Activated CD4-positive, alpha-beta T cell treated with anti-CD3 and anti-CD28 coated beads for 24 hours (primary cell): ENCODE results near the gene NFATC4.
"Not testable (repeated sequence)": the region's sequence is repeated elsewhere in the genome, so short reads cannot be mapped to it uniquely, and the experiment has no call there.

Source experiments
- DNase-seq, 2 donors: peaks; one replicate each; pipeline ENCODE4 v3.0.0-alpha.2; 2020; ENCODE audit warnings: low read depth in 2 of 2

The NFATC4 gene

DNA sequence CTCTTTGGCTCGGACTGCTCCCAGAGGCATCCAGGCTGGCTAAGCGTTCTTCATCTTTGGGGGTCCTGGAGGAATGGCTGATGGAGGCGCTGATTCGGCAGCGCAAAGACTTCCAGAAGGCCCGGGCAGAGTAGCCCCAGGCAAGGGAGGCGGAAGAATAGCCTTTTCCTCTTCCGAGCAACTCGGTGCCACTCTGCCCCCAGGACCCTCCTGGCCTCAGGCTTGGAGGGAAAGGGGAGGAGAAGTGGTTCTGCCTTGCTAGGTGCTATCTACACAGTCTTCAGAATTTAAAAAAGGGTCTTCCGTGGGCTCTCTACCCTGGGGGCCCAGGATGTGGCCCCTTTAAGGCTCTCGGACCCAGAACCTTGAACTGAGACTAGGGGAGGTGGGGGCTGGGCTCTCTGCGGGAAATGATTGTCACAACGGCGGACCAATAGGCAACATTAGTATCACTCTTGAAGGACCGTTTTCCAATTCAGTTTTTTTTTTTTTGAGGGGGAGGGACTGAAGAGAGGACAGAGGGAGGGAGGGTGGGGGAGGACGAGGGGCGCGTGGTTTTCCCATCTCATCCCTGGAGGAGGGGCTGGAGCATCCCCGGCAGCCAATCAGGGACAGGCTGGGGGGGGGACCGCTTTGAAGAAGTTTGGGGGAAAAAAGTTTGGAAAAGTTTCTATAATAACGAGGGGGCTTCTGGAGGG, at the start of gene NFATC4:
Gene NFATC4, plus strand, starts transcription at position 671 of the 698 bp plus-strand sequence. CDS start 157 bp downstream, outside the sequence.
- no peak for DNase-seq

DNA sequence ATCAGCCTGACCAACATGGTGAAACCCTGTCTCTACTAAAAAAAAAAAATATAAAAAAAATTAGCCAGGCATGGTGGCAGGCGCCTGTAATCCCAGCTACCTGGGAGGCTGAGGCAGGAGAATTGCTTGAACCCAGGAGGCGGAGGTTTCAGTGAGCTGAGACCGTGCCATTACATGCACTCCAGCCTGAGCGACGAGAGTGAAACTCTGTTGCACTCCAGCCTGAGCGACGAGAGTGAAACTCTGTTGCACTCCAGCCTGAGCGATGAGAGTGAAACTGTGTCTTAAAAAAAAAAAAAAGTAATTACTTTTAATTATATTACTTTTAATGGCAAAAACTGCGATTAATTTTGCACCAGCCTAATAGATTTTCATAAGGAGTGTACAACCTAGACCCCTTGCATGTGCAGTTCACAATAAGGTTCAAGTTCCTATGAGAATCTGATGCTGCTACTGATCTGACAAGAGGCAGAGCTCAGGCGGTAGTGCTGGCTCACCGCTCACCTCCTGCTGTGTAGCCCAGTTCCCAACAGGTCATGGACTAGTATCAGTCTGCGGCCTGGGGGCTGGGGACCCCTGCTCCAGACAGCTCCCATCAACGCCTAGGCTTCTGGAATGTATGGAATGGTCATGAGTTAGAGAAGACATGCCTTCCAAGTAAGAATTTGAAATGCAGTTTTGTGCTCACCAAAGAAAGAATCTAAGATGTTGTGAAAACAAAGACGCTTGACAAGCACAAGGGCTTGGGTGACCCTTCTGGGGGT, 46.6 kb upstream of the NFATC4 start:
- no peak for DNase-seq

DNA sequence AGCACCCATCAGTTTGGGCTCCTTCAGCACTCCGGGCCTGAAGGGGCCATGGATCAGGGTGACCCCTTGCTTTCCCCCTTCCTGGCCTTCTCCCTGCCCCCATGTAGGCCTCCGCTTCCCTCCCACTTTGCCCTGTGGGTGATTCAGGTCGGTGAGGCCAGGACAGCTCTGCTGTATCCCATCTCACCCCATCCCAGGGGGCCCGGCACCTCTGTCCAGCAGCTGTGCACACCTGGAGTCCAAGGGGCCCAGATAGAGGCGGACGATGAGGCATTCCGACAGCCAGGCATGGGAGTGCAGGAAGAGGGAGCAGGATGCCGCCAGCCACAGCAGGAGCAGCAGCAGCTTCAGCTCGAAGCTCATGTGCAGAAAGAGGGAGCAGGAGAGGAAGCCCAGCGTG, 45.3 kb upstream of the NFATC4 start:
- DNase-seq: no peak

DNA sequence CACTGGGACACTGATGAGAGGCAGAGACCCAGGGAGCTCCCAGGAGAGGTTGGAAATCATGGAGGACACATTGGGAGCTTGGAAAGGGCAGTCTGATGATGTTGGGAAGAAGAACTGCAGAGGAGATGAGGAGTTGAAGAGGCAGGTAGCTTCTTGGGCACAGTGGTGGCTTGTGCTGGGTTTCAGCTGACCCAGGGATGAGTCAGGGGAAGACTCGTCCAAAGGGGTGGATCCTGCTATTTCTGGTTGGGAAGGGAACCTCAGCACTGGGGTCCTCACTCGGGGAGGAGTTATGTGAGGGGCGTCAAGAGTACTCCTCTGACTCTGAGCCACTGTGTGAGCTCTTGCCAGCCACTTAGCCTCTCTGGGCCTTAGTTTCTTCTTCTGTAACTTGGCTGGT, 44.6 kb upstream of the NFATC4 start:
- DNase-seq: no peak

DNA sequence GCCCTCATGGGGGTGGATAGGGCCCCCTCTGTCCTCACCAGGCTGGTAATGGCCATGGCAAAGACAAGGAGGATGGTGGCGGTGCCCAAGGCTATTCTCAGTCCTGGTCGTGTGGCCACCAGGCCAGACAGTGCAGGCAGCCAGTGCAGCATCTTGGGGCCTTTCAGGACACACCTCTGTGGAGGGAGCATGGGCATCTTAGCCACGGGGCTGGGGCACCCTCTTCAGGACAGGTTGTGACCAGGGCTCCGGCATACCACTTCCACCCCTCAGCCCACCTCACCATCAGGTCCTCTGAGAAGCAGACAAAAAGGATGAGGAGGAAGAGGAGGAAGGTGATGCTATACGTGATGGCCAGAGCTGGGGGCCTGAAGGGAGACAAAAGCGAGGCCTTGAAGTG, 44.0 kb upstream of the NFATC4 start:
- DNase-seq: no peak

DNA sequence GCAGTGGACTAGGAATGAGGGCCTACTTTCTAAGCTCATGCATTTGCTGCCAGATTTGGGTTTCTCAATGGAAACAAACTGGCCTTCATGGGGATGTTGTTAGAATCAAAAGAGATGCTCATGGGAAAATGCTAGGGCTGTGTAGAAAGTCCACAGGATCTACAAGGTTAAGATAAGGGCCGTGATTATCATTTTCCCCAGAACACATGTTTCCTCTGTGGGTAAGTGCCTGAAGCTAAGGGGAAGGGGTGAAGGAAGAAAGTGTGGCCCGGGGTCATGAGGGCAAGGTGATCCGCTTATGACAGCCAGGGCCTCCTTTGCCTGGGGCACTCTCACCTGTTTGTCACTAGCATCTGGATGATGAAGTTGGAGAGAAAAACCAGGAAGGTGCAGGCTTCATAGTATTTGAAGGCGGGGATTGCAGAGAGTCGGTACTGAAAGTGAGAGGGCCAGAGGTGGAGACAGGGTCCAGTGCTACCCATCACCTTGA, 42.9 kb upstream of the NFATC4 start:
- DNase-seq: no peak

DNA sequence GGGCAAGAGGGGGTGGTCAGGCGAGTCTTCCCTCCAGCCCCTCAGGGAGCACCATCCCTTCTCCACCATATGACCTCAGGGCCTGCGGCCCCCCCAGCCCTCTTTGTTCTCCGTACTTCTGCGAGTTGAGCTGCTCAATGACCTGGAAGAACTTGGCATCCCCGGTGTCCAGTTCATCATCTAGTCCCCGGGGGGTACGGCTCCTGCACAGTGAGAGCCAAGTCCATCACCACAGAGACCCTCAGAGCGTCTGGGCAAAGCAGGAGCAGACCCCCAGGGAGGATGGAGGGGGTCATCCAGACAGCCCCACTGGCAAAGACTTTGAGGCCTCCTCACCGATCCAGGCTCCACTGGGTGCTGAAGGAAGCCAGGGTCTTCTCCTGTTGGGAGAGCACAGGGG, 42.0 kb upstream of the NFATC4 start:
- DNase-seq: no peak

DNA sequence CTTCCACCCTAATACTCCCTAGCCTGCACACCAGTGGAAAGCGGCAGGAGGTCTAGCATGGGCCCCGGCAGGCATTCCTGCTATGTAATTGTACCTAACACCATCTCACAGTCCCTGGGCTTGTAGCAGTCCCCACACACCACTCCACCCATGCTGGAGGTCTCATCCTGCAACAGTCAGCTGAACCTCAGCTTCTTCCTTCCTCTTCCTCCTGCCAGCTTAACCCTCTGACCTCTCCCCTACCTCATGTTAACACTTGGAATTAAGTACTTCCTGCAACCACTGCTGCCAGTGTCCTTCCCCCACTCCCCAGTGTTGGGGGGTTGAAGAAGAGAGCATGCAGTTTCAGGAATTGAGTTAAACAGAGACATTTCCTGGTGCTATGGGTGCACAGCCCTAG, 40.7 kb upstream of the NFATC4 start:
- no peak for DNase-seq

DNA sequence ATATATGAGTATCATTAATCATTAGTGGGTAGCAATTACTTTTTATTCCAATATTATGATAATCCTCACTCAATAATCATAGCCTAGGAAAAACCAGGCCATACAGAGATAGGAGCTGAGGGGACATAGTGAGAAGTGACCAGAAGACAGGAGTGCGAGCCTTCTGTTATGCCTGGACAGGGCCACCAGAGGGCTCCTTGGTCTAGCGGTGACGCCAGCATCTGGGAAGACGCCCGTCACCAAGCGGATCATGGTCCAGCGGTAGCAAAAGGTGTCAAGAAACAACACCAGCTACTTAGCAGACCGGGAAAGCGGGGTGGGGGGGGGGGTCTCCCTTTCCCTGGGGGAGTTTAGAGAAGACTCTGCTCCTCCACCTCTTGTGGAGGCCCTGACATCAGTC, 40.1 kb upstream of the NFATC4 start:
- not testable (repeated sequence) for DNase-seq

DNA sequence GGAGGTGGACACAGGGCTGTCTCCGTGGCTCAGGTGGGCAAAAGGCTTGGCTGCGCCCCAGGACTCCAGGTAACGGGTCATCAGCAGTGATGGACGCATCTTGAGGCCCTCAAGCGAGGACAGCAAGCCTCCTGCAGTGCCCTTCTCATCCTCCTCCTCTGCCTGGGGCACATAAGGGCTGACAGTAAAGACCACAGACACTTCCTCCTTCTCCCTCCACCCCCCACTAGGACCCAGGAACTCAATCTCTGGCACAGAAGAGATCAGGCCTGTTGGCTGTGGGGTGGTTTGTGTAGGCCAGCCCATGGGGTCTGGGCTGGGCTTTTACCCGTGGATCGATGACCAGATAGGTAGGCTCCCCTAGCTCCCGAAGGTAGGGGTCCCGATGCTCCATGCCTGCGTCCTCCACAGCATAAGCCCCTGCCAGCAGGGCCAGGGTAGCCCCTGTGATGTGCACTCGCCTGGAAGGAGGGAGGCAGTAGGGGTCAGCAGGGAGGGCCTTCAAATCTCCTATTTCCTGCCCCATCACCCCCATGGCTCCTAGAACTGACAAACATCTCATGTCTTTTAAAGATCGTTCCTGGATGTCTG, 38.8 kb upstream of the NFATC4 start:
- DNase-seq: no peak

DNA sequence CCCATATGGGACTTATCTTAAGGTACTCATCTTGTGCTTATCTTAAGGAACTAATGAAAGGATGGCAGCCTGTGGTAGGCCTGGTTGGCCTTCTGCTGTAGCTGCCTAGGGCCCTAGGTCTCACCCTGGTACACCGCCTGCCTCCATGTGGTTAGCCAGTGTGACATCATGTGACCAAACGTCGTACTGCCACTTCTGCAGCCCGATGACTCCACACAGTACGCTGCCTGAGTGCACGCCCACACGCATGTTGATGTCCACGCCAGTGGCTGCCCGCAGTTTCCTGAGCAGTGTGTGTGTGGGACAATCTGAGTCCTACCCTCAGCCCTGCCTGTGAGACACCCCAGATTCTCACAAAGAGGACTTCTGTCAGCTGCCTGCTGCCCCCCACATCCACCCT, 38.2 kb upstream of the NFATC4 start:
- DNase-seq: no peak

DNA sequence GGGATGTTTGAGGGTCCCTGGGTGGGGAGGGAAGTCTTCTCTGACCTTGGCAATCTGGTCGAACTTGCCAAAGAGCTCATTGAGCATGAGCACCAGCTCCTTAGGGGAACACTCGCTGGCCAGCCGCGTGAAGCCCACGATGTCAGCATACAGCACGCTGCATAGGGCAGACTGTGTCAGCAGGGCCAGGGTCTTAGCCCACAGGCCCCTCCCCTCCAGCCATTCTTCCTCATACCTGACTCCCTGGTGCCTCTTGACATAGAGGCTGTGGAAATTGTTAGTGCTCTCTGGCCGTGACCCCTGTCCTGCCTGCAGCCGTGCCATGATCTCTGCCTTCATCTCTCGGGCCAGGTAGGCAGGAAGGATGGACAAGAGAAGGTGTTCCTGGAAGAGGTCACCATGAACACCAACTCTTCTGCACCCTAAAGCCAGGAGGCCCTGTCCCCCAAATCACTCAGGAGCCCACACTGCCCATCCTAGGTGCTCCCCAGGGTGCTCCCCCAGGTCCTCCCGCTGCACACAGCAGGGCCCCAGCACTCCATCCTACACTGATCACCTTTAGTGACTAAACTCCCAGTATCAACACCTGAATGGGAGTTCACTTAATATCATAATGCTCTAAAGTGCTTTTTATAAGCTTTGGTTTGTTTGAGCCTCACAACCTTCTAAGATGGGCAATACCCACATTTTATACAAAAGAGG, 36.9 kb upstream of the NFATC4 start:
- no peak for DNase-seq

DNA sequence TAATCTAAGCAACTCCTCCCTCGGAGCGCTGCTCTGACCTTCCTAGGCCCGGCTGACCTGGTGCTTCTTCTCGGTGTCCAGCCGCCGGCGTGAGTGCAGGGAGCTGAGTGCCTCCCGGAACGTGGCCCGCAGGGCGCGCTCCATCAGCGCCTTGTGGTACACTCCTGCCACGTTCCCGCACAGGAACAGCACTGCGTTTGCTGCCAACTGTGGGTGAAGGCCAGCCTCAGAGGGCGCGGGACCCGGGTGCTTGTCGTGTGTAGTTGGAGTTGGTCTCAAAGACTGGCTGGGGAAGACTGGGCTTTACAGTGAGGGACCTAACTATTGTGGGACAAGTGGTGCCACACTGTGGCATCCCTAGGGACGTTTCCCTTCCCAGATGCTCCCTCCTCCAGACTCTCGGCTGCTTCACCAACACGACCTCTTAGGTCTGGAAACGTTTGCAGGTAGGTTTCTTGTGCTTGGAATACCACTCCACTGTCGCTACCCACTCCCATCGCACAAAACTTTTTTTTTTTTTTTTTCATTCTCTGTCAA, 36.2 kb upstream of the NFATC4 start:
- DNase-seq: no peak

DNA sequence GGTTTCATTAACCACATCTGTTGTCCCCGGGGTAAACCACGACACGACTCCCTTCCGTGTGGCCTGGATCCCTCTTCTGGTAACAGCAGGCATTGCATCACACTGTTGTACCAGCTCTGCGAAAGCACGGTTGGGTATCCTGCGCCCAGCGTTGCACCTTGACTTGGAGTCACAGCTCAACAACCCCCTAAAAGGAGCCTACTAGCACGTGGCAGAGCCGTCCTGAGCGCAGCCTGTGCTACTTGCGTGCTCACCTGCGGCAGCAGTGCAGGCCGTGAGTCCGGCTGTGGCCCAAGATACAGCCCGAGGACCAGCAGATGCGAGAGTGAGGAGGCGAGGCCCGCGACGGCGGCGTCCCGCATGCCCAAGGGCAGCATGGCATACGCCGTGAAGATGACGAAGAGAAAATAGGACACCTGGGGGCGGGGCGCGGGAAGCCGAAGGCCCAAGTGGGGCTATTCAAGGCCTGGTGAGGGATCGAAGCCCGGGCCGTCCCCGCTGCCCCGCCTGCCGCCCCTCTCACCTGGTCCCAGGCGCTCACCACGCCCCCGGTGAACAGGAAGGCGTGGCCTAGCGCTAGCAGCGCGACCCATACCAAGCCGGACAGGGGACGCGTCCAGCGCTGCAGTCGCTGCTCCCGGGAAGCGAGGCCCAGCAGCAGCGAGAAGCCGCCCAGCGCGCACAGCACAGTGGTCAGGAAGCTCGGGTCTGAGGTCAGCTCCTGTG, 35.6 kb upstream of the NFATC4 start:
- DNase-seq: peak; percentile 71 to 72

DNA sequence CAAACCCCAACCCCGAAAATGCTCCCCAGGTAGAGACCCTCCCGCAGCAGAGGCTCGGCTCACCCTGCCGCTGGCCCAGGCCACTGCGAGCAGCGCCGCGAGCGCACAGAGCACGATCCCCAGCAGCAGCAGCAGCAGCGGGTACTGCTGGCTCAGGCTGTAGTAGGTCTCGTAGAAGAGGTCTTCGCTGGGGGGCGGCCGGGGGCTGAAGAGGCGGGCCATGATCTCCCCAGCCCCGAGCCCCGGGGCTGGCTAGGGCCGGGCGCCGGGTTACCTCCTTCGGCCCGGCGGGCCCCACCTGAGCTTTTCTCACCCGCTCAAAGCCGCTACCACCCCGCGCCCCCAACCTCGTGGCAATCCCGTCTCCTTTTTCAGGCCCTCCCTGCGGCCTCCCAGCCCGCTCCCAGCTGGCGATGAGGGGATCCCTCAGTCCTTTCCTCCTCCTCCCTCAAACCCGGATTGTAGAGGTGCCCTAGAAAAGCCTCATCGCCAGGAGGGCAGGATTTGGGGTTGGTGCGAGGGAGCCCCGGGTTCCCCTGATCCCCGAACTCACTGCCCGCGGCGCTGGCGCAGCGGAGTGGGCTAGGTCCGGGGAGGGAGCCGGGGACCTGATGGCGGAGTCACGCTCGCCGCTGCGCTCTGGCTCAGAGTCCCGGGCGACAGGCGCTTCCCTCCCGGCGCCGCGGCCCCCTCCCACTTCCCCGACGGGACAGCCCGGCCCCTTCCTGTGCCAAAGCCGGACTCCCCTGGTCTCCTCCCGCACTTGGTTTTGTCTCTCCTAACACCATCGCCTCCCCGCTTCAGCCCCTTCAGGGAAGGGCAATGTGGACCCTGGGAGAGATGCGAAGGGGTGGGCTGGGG, 33.3 kb upstream of the NFATC4 start, which contains the start of gene ADCY4:
Gene ADCY4, minus strand, starts transcription at position 641 of the 861 bp plus-strand sequence. Its CDS starts 419 bp downstream, at position 222.
- no peak for DNase-seq

DNA sequence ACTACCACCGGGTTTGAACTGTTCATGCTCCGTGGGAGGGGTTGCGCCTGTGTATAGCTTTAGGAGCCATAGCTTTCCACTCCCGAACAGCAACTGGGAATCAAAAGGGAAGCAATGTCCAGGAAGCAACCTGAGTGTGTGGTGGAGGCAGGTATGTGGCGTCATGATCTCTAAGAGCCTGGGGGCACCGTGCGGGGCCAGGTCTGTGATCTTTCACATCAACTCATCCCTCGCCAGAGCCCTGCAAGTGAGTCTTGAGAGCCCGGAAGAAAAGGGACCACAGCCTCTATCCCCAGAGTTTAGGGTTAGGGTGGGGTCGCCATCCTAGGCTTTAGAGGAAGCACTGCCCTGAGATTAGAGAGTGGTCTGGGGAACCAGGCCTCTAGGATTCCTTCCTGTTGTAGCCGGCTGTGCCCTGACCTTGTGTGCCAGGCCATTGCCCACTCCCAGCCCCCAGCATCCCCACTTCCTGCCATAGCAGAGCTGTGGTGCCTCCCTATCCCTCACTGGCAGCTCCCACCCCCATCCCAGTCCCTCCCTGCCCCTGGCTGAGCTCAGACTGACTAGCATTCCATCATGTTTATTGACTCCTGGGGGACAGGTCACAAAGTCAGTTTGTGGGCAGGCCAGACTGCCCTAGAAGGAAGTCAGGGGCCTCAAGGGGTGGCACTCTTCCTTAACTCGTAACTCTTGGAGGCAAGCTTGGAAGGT, 32.4 kb upstream of the NFATC4 start:
- DNase-seq: no peak

DNA sequence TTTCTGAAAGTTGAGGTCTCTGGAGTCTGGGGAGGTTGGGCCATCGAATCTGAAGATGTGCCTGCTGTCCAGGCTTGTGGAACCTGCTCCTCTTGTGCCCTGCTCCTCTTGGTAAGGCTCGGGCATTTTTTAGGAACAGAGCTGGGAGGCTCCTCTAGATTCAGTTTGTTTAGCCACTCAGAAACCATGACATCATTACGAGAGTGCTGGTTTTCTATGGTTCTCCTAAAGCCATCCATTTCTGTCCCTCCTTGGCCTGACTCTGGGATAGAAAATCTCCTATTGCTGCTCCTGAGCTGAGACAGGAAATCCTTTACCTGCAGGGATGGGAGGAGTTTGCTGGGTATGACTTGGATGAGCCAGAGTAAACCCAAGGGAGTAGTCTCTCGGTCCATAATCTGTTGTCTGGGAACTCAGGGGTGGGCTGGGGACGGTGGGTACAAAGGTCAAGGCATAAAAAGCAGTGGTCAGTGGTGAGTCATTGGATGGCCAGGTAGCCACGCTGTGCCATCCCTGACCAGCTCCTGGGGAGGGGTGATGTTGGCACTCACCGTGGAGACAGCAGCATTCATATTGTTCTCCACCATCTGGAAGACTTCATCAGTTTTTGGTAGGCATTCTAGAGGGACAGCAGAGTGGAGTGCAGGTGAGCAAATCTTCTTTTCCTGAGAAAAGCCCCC, 30.7 kb upstream of the NFATC4 start:
- no peak for DNase-seq

DNA sequence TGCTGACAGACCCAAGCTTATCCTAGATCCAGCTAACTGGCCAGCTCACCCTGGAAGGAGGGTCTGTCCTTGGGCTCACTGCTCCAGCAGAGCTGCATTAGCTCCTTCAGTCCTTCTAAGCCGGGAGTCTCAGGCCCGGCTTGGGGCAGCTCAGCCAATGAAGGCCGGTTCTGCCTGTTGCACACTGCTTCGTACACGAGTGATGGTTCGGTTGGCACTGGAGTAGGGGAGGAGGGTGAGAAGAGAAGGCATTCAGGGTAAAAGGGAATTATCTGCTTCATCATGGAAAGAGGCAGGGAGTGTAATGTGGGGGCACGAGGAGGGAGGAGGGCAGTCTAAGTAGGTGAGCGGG, 30.2 kb upstream of the NFATC4 start:
- no peak for DNase-seq

DNA sequence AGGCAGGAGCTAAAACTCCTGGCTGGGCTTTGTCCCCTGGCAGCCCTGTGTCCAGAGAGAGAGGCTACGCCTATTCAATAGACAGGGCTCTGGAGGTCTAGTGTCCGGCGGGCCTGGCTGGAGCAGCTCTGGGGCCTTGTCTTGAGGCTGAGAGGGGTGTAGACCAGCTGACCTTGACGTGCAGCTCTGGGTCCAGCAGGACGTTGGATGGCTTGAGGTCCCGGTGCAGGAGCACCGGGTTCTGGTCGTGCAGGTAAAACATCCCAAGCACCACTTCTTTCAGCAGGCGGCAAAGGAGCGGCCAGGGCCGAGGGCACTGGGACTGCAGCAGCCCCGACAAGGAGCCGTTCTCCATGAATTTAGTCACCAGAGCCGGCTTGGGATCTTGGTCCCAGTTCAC, 29.1 kb upstream of the NFATC4 start:
- no peak for DNase-seq
